ENCODE measurements around the gene RUNX2.
"Not testable (repeated sequence)": the region's sequence is repeated elsewhere in the genome, so short reads cannot be mapped to it uniquely, and the experiment has no call there.

Gene RUNX2

GRCh38 chr6:45327956-45328522 is at the start of gene RUNX2:
TSS of gene RUNX2 (plus strand) at chr6:45328330. CDS start at chr6:45328727, 397 bp downstream.
- no peaks in the 10 kb centered on the region for H3K4me1 ChIP-seq (ENCODE audit: insufficient read depth, low read length)
- H3K9ac ChIP-seq (ENCODE audit: low read length): no peak within 1 kb of the TSS
- no peaks in the 10 kb centered on the region for H3K36me3 ChIP-seq (ENCODE audit: insufficient read depth, low read length)
- H3K9me3 ChIP-seq (ENCODE audit: low read length): no peaks in the 10 kb centered on the region
- H3K27me3 ChIP-seq (ENCODE audit: control insufficient read depth in 1 of 2, insufficient read depth in 2 of 2, low read length in 2 of 2): no peaks in the 10 kb centered on the region
- H3K4me3 ChIP-seq (ENCODE audit: low read depth in 1 of 2, low read length in 2 of 2): no peak within 1 kb of the TSS
- H3K27ac ChIP-seq (ENCODE audit: low read depth, low read length): no peak within 1 kb of the TSS

GRCh38 chr6:45278367-45278766 is 49.8 kb upstream of the RUNX2 start:
- no peak overlapping the region for H3K4me3 ChIP-seq (ENCODE audit: low read depth in 1 of 2, low read length in 2 of 2)
- H3K9me3 ChIP-seq (ENCODE audit: low read length): no peaks in the 10 kb centered on the region
- no peak overlapping the region for H3K9ac ChIP-seq (ENCODE audit: low read length)
- no peaks in the 10 kb centered on the region for H3K27me3 ChIP-seq (ENCODE audit: control insufficient read depth in 1 of 2, insufficient read depth in 2 of 2, low read length in 2 of 2)
- H3K4me1 ChIP-seq (ENCODE audit: insufficient read depth, low read length): no peaks in the 10 kb centered on the region
- no peaks in the 10 kb centered on the region for H3K36me3 ChIP-seq (ENCODE audit: insufficient read depth, low read length)
- H3K27ac ChIP-seq (ENCODE audit: low read depth, low read length): no peak overlapping the region

GRCh38 chr6:45286707-45287106 is 41.4 kb upstream of the RUNX2 start:
- not testable (repeated sequence) for H3K27me3 ChIP-seq (ENCODE audit: control insufficient read depth in 1 of 2, insufficient read depth in 2 of 2, low read length in 2 of 2)

GRCh38 chr6:45289751-45290514 is 38.2 kb upstream of the RUNX2 start:
- H3K9me3 ChIP-seq (ENCODE audit: low read length): no peaks in the 10 kb centered on the region
- no peak overlapping the region for H3K27ac ChIP-seq (ENCODE audit: low read depth, low read length)
- H3K4me3 ChIP-seq (ENCODE audit: low read depth in 1 of 2, low read length in 2 of 2): no peak overlapping the region
- H3K36me3 ChIP-seq (ENCODE audit: insufficient read depth, low read length): no peaks in the 10 kb centered on the region
- no peaks in the 10 kb centered on the region for H3K4me1 ChIP-seq (ENCODE audit: insufficient read depth, low read length)
- no peak overlapping the region for H3K9ac ChIP-seq (ENCODE audit: low read length)
- no peaks in the 10 kb centered on the region for H3K27me3 ChIP-seq (ENCODE audit: control insufficient read depth in 1 of 2, insufficient read depth in 2 of 2, low read length in 2 of 2)

More at GRCh38 chr6:45286707-45287106, 41.4 kb upstream of the RUNX2 start:
- not testable (repeated sequence) for H3K4me3 ChIP-seq (ENCODE audit: low read depth in 1 of 2, low read length in 2 of 2); H3K9ac ChIP-seq (ENCODE audit: low read length); H3K4me1 ChIP-seq (ENCODE audit: insufficient read depth, low read length); H3K36me3 ChIP-seq (ENCODE audit: insufficient read depth, low read length); H3K9me3 ChIP-seq (ENCODE audit: low read length); H3K27ac ChIP-seq (ENCODE audit: low read depth, low read length)

GRCh38 chr6:45293306-45293705 is 34.8 kb upstream of the RUNX2 start:
- H3K4me3 ChIP-seq (ENCODE audit: low read depth in 1 of 2, low read length in 2 of 2): no peak overlapping the region
- no peak overlapping the region for H3K27ac ChIP-seq (ENCODE audit: low read depth, low read length)
- no peaks in the 10 kb centered on the region for H3K27me3 ChIP-seq (ENCODE audit: control insufficient read depth in 1 of 2, insufficient read depth in 2 of 2, low read length in 2 of 2)
- H3K9ac ChIP-seq (ENCODE audit: low read length): no peak overlapping the region
- H3K9me3 ChIP-seq (ENCODE audit: low read length): no peaks in the 10 kb centered on the region
- no peaks in the 10 kb centered on the region for H3K36me3 ChIP-seq (ENCODE audit: insufficient read depth, low read length)
- no peaks in the 10 kb centered on the region for H3K4me1 ChIP-seq (ENCODE audit: insufficient read depth, low read length)

DNA sequence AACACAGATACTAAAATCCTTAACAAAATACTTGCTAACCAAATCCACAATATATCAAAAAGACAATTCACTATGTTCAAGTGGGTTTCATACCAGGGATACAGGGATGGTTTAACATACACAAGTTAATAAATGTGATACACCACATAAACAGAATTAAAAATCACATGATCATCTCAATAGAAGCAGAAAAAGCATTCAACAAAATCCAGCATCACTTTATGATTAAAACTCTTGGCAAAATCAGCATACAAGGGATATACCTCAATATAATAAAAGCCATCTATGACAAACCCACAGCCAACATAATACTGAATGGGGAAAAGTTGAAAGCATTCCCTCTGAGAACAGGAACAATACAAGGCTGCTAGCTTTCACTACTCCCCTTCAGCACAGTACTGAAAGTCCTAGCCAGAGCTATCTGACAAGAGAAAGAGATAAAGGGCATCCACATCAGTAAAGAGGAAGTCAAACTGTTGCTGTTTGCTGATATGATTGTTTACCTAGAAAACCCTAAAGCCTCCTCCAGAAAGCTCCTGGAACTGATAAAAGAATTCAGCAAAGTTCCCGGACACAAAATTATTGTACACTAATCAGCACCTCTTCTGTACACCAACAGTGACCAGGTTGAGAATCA is 33.9 kb upstream of the RUNX2 start:
- not testable (repeated sequence) for H3K9me3 ChIP-seq (ENCODE audit: low read length); H3K36me3 ChIP-seq (ENCODE audit: insufficient read depth, low read length); H3K27ac ChIP-seq (ENCODE audit: low read depth, low read length); H3K4me3 ChIP-seq (ENCODE audit: low read depth in 1 of 2, low read length in 2 of 2); H3K4me1 ChIP-seq (ENCODE audit: insufficient read depth, low read length); H3K27me3 ChIP-seq (ENCODE audit: control insufficient read depth in 1 of 2, insufficient read depth in 2 of 2, low read length in 2 of 2); H3K9ac ChIP-seq (ENCODE audit: low read length)

DNA sequence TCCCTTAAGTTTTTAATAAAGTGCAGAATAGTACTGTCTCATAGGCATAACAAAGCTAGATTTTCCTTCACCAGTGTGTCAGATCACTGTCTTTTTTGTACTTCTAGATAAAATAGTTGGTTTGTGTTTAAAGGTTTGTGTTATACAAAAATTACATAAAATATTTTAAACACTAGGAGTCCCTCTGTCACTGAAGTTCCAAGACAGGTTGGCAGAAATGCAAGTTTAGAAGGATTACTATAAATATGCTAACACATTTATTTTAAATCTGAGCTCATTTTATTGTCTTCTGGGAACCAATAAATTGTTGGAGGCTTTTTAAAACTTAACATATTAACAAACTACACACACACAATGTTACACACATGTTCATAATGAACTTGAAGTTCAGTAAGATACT is 30.8 kb upstream of the RUNX2 start:
- no peaks in the 10 kb centered on the region for H3K36me3 ChIP-seq (ENCODE audit: insufficient read depth, low read length)
- no peak overlapping the region for H3K4me3 ChIP-seq (ENCODE audit: low read depth in 1 of 2, low read length in 2 of 2)
- no peaks in the 10 kb centered on the region for H3K4me1 ChIP-seq (ENCODE audit: insufficient read depth, low read length)
- H3K27ac ChIP-seq (ENCODE audit: low read depth, low read length): no peak overlapping the region
- H3K27me3 ChIP-seq (ENCODE audit: control insufficient read depth in 1 of 2, insufficient read depth in 2 of 2, low read length in 2 of 2): no peaks in the 10 kb centered on the region
- H3K9me3 ChIP-seq (ENCODE audit: low read length): no peaks in the 10 kb centered on the region
- no peak overlapping the region for H3K9ac ChIP-seq (ENCODE audit: low read length)

GRCh38 chr6:45299096-45299581 is 29.0 kb upstream of the RUNX2 start:
- Histone ChIP-seq H3K9ac (ENCODE audit: low read length) (no peak overlapping the region), H3K27ac (ENCODE audit: low read depth, low read length) (no peak overlapping the region), H3K4me1 (ENCODE audit: insufficient read depth, low read length) (no peaks in the 10 kb centered on the region), H3K27me3 (ENCODE audit: control insufficient read depth in 1 of 2, insufficient read depth in 2 of 2, low read length in 2 of 2) (no peaks in the 10 kb centered on the region), H3K36me3 (ENCODE audit: insufficient read depth, low read length) (no peaks in the 10 kb centered on the region), H3K9me3 (ENCODE audit: low read length) (no peaks in the 10 kb centered on the region), H3K4me3 (ENCODE audit: low read depth in 1 of 2, low read length in 2 of 2) (no peak overlapping the region)

DNA sequence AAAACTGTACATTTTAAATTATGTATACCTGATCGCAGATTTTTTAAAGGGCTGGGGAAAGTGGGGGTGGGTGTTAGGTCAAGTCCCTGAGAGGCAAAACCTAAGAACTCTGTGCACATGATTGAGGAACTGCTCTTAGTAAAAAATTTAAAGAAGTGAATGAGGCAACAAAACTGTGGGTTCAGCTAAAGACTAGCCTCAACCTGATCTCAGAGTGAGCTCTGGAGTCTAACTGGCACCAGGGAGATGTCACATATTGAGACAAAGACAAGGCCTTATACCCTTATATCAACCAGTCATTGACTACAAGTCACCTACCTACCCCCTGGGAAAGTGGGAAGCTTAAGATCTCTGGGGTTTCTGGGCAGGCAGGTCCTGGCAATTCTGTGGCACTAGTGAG is 27.4 kb upstream of the RUNX2 start:
- Histone ChIP-seq H3K27ac (ENCODE audit: low read depth, low read length) (no peak overlapping the region), H3K4me1 (ENCODE audit: insufficient read depth, low read length) (no peaks in the 10 kb centered on the region), H3K4me3 (ENCODE audit: low read depth in 1 of 2, low read length in 2 of 2) (no peak overlapping the region), H3K9me3 (ENCODE audit: low read length) (no peaks in the 10 kb centered on the region), H3K36me3 (ENCODE audit: insufficient read depth, low read length) (no peaks in the 10 kb centered on the region), H3K27me3 (ENCODE audit: control insufficient read depth in 1 of 2, insufficient read depth in 2 of 2, low read length in 2 of 2) (no peaks in the 10 kb centered on the region), H3K9ac (ENCODE audit: low read length) (no peak overlapping the region)

DNA sequence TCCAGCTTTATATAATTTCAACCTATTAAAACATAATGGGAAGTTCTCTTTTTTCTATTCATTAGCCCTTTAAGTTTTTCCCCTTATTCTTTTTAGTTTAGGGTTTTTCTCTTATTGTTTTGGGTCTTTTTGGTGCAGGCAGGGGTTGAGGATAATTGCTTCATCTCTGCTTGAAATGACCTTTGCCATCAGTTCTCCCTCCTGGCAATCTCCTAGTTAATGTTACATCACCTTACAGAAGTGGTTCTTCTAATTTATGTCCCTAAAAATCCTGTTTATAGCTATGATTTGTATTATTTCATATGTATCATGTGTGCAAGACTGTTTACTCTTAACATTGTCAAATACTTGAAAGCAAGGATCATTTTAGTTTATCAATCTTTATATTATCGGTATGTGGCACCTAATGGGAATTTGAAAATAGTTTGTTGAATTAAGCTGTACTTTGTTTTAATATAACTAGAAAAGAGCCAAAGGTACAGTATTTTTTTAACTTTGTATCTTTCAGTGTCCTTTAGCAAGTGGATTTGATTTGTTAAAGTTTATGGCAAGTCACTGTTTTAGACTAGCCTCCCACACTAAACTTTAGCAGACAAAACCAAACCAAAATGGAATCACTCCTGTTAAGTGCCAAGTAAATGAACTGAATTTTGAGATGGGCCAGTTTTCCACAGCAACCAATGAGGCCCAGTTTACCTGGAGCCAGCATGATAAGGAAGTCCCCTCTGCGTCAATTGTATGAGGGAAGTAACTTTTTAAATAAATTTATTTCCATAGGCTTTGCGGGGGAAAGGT is 26.6 kb upstream of the RUNX2 start:
- Histone ChIP-seq H3K27ac (ENCODE audit: low read depth, low read length) (no peak overlapping the region), H3K4me1 (ENCODE audit: insufficient read depth, low read length) (no peaks in the 10 kb centered on the region), H3K36me3 (ENCODE audit: insufficient read depth, low read length) (no peaks in the 10 kb centered on the region), H3K27me3 (ENCODE audit: control insufficient read depth in 1 of 2, insufficient read depth in 2 of 2, low read length in 2 of 2) (no peaks in the 10 kb centered on the region), H3K9ac (ENCODE audit: low read length) (no peak overlapping the region), H3K4me3 (ENCODE audit: low read depth in 1 of 2, low read length in 2 of 2) (no peak overlapping the region), H3K9me3 (ENCODE audit: low read length) (no peaks in the 10 kb centered on the region)

GRCh38 chr6:45302832-45303231 is 25.3 kb upstream of the RUNX2 start:
- Histone ChIP-seq H3K4me3 (ENCODE audit: low read depth in 1 of 2, low read length in 2 of 2) (no peak overlapping the region), H3K36me3 (ENCODE audit: insufficient read depth, low read length) (no peaks in the 10 kb centered on the region), H3K9ac (ENCODE audit: low read length) (no peak overlapping the region), H3K27me3 (ENCODE audit: control insufficient read depth in 1 of 2, insufficient read depth in 2 of 2, low read length in 2 of 2) (no peaks in the 10 kb centered on the region), H3K4me1 (ENCODE audit: insufficient read depth, low read length) (no peaks in the 10 kb centered on the region), H3K27ac (ENCODE audit: low read depth, low read length) (no peak overlapping the region), H3K9me3 (ENCODE audit: low read length) (no peaks in the 10 kb centered on the region)
